Activated naive CD4-positive, alpha-beta T cell treated with Interleukin-2 at 50 U/mL for 16 hours (primary cell): ENCODE measurements around the gene TBL1Y.
A peak's percentile ranks its signal among the peaks of the same experiment; 100 is the strongest.
"Not testable (repeated sequence)": the region's sequence is repeated elsewhere in the genome, so short reads cannot be mapped to it uniquely, and the experiment has no call there.

Source experiments
- DNase-seq: peaks from one replicate; pipeline ENCODE4 v3.0.0-alpha.2; 2020

The TBL1Y gene

DNA sequence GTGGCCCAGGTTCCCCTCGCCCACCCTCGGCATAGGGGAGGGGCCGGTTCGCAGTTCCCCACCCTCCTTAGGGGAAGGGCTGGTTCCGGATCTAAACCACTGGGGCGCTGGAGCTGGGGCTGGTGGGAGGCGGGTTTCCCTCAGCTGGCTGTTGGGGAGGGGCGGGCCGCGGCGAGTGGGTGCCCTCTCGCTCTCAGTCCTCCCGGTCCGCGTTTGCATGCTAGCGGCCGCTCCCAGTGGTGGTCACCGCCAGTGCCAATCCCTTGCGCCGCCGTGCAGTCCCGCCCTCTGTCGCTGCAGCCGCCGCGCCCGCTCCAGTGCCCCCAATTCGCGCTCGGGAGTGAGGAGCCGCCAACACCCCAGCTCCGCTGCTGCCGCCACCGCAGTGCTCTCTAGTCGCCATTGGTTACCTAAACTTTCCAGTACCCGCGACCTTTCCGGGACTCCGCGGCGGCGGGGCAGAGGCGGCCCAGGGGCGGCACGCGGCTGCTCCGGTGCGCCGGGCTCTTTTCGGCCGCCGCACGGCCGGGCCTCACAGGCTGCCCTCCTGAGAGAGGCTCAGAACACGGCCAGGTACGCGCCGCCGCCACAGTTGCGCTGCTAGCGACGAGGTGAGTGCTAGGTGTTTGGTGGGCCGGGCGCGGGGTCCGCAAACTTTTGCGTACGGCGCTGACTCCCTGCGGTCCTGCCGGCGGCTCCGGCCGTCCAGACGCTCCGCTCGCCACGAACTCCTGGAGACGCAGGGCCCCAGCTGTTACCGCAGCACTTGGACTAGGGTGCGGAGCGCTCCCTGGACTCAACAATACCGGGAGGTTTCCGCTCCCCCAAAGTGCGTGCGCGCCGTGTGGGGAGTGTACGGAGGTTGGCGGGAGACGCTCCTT lies at the start of gene TBL1Y:
TBL1Y (plus strand) TSS at position 326 of the 881 bp plus-strand sequence. CDS start 114,388 bp downstream, outside the sequence.
- DNase-seq = no peak

DNA sequence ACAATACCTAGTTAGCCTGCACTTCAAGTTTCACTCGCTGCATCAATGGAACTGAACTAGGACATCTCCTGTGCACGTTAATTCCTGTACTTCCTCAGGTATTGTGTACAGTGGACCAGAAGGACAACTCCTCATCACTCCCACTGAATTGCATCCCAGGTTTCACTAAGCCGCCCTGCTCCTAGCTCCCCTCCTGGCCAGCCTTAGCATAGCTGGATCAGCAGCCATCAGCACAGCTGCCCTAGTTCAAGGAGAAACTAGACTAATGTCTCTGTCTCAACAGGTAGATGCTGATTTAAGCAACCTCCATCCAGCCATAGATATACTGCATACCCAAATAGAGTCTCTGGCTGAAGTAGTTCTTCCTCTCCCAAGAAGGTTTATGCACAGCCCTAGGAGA lies 16.0 kb upstream of the TBL1Y start:
- no peak for DNase-seq

DNA sequence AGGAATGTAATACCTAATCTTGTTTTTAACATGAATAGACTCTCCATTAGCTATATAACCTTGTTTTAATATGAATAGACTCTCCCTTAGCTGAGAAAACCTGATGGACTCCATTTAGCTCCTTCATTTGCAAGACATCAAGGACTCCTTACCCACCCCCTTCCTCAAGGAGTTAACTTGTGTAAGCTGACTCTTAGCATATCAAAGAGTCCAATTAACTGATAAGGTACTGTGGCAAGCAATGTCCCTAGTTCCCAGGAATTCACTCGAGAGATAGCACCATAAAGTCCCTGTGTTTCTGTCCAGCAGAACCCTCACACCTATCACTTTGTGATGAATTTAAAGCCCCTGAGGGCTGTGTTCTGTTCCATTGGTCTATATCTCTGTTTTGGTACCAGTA lies 15.3 kb upstream of the TBL1Y start:
- no peak for DNase-seq

DNA sequence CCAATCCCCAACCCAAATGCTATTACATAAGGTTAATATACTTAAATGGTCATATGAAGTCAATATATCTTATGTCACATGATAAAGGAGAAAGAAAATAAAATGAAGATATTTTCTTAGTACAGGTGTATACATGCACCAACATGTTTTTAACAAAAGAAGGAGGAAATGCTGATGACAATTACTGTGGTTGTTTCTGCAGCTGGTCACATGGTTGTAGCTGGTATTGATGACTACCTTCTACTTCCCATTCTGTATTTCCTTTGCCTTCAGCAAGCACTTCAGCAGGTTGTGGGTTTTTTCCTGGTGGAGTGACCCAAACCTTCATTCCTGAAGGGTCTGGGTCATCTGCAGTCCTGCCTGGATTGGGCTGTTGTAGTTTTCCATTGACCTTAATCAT lies 8.4 kb upstream of the TBL1Y start:
- DNase-seq = not testable (repeated sequence)

DNA sequence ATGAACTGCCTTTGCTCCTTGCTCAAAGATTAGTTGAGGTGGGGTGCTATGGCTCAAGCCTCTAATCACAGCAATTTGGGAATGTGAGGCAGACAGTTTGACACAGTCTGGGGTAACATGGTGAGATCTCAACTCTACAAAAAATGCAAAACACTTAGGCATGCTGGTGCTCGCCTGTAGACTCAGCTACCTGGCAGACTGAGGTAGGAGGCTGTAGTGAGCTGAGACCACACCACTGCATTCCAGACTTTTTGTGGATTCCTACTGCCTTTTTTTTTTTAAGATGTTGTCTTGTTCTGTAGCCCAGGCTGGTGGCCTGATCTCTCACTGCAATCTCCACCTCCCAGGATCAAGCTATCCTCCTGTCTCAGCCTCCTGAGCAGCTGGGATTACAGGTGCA lies 2.9 kb upstream of the TBL1Y start:
- DNase-seq = no peak

DNA sequence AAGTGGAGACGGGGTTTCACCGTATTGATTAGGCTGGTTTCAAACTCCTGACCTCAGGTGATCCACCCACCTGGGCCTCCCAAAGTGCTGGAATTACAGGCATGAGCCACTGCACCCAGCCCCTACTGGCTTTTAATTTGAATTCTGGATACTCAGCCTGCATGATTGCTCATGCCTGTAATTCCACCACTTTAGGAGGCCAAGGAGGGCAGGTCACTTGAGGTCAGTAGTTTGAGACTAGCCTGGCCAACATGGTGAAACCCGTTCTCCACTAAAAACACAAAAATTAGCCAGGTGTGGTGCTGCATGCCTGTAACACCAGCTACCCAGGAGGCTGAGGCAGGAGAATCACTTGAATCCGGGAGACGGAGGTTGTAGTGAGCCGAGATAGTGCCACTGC lies 2.5 kb upstream of the TBL1Y start:
- not testable (repeated sequence) for DNase-seq

DNA sequence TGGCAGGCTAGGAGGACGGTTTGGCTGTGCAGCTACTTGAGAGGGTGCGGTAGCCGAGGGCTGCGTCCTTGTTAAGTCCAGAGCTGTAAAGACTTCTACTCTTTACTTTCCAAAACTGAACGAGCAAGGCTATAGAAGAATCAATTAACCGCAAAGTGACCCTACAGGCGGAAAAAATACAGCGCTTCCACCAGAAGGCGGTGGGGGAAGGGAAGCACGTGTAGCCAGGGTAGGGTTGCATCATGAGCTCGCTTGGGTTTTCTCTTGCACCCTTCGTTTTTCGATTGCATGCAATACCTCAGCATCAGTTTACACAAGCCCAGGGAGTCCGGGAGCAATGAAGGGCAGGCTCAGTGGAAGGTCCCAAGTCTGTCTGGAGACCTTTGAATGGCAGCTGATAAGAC lies 1.4 kb upstream of the TBL1Y start:
- no peak for DNase-seq

DNA sequence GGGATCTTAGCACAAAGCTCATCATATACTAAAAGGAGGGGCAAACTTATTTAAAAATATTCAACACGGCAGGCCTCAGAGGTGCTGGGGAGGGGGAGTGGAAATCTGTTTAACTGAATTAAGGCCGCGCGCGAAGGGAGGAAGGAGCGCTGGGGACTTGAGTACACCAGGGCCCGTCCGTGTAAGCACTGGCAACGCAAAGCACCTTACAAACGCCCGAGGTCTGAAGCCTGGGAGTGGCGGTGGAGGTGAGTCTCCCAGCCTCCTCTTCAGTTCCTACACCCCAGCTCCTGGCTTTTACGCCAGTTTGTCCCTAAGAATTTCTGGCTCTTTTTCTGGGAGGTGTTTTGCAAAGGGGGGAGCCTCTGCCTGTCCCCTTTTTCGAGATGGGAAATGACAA lies 641 bp upstream of the TBL1Y start:
- no peak for DNase-seq

DNA sequence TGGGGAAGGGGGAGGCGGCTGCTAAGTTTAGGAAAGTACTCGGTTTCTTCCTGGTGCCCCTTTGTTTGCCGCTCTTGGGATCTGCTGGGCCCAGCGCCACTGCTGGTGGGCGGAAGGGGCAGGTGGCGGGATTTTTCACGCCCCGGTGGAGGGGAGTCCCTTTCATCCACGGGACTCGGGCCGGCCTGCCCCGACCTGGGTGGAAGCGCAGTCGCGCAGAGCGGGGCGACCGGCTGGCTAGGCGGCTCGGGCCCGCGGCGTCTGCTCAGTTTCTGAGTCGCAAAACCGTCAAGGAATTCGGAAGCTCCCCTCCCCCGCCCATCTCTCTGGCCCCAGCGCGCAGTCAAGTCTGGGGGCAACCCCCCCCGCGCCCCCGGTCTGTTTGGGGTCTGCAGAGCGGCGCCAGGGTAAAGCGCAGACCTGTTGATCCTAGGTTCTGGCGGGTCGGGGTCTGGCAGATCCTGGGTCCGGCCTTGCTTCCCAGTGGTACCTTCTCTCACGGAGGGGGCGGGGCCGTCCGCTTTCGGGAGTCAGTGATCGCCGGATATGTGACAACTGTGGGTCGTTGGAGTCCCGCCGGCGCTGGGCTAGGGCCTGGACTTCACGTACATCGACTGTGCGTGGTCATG lies 870 bp downstream of the TBL1Y start, which contains the start of gene AMELY:
AMELY (minus strand) TSS at position 500 of the 629 bp plus-strand sequence. CDS start 39,144 bp downstream, outside the sequence.
- DNase-seq = no peak

DNA sequence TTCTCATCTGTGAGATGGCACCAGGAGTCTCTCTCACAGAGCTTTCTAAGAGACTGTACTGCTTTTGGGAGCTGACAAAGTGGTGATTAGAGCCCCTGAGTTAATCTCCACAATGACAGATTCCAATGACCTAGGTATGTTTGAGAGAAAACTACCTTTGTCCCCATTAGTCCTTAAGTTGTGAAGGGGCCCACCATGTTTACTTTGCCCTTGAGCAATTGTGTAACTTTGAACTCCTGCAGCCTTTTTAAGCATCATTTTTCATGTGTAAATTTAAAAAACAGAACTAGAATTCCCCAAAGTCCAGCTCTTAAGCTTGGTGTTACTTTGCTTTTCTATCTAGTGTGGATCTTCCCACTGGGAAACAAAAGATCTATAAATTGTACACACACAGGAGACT lies 2.9 kb downstream of the TBL1Y start:
- no peak for DNase-seq

DNA sequence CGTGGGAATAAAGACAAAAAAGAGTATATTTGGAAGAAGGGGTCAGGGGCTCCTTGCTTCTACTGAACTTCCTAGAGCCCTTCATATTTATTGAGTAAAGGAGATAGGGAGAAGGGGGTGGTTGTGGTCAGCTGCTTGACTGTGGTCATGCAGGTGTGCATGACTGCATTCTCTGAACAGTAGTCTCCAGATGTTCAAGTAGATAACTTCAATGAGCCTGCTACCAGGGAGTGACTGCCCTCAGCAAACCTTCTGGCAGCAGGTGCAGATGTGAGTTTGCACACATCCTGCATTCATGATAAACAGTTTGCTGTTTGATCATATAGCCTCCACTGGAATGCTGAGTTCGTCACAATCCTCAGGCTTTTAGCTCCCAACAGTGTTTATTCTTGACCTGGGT lies 10.6 kb downstream of the TBL1Y start:
- no peak for DNase-seq

DNA sequence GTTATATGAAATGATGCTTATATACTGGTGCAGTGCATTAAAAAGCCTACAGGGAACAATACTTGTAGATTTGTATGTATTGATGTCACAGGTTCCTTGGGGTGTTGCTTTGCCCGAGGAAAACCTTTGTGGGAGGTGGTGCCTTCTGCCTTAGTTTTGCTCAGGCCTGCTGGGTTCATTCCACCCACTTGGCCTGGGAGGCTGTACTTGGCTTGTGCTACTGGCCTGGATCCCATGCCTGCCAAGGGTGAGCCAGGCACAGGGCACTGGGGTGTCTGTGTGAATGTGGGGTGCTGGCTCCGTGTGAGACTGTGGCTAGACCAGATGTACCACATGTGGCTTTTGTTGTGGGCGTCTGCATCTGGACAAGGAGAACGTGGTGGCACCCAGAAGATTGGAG lies 17.8 kb downstream of the TBL1Y start:
- DNase-seq = no peak

DNA sequence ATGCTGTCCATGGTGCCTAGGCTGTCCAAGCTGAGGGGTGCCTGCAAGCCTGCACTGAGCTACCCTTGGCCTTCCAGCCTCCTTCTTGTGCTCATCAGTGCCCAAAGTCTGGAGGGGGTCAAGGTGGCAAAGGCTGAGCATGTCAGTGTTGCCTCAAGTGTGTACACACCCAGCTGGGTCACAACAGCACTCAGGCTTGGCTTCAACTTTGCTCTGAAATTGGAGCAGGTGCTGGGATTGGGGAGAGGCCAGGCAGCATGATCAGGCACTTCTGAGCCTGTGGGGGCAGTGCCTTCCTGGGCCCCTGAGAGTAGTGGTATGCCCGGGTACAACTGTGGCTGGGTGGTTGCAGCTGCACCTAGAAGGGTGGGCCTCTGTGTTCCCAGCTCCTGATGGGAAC lies 18.7 kb downstream of the TBL1Y start:
- DNase-seq = no peak

DNA sequence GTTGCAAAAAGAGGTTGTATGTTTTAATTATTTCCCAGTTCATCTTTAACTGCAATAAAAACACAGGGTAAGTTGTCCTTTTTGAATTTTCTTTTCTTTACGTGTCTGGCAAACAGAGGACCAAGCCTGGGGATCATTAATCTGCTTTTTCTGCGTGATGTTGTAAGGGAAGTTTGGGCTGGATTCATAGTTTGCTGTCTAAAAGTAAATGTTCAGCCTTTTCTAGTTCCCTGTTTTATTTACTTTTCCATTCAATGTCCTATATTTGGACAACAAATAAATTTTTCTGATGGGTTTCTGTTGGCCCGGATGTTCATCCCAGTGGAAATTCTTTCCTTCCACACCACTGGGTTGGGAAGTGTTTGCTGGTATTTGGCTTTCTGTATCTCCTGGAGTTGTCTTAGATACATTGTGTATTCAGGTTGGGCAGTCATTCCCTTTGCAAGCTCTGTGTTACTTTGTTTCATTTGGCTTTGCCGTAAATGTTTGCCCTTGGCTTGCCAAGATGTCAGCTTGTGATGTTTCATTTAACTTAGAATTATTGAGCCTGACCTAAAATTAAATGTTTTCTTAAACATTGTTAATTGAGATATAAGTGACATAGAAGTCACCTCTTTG lies 21.4 kb downstream of the TBL1Y start:
- DNase-seq = no peak

DNA sequence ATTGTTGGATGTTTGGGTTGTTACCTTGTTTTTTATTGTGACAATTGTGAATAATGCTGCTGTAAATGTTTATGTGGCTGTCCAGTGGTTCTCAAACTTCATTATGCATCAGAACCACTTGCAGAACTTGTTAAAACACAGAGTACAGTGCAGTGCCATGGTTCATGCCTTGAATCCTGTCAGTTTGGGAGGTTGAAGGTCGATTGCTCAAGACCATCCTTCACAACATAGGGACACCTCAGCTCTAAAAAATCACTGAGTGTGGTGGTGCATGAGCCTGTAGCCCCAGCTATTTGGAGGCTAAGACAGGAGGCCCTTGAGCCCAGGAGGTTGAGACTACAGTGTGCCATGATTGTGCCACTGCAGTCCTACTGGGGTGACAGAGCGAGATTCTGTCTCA lies 25.0 kb downstream of the TBL1Y start:
- no peak for DNase-seq

DNA sequence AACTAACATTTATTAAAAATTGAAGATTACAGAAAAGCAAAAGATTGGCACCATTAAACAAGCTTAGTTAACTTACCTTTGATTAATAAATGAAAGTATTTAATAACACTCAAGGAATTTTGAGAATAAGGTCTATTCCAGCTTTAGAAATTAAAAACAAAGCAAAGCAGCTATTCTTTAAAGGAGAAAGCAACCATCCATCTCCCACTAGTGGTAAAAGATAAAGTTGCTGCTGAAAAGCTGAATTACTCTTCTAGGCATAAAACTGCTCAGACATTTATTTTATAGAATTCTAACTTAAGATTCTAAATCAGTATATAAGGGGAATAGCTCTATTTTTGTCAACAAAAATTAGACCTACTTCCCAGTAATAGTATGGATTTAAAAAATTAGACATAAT lies 37.2 kb downstream of the TBL1Y start:
- no peak for DNase-seq

DNA sequence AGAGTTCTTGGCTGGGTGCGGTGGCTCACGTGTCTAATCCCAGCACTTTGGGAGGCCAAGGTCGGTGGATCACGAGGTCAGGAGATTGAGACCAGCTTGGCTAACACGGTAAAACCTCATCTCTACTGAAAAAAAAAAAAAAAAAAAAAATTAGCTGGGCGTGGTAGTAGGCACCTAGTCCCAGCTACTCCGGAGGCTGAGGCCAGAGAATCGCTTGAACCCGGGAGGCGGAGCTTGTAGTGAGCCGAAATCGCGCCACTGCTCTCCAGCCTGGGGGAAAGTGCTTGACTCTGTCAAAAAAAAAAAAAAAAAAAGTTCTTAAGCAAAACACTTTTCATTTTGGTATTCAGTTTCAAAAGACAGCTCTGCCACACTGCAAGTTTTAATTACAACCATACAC lies 37.9 kb downstream of the TBL1Y start:
- DNase-seq = no peak

DNA sequence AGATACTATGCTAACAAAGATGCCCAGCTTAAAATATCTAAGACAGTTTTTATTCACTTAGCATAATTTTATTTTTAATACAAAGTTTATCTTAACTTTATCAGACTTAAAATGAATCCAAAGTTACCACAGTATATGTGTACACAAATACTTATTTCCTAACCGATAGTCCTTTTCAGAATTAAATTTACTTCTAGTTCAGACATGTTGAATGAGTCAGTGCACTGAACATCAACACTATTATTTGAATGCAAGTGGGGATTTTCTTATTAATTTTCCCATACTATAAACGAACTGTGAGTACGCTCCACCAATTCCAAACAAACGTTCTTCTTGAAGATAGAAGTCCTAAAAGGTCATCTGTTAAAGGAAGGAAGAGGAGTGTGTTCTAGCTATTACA lies 39.5 kb downstream of the TBL1Y start:
- no peak for DNase-seq

DNA sequence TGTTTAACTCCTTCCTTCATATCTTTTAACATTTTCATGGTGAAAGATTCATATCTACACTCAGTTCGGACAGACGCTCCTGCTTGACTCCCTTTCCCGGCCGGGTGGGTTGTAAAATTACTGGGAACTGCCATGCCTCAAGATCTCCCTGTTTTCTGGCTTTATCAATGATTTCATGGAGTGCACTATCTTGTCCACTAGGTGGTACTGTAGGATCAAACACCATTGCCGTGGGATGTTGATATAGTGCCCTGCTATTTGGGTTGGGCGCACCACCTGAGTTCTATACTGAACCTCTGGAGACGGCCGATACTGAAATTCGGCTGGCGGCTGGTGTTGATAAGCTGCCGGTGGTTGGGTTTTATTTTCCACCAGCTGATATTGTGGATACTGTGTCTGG lies 54.2 kb downstream of the TBL1Y start:
- peak; percentile 6 for DNase-seq

DNA sequence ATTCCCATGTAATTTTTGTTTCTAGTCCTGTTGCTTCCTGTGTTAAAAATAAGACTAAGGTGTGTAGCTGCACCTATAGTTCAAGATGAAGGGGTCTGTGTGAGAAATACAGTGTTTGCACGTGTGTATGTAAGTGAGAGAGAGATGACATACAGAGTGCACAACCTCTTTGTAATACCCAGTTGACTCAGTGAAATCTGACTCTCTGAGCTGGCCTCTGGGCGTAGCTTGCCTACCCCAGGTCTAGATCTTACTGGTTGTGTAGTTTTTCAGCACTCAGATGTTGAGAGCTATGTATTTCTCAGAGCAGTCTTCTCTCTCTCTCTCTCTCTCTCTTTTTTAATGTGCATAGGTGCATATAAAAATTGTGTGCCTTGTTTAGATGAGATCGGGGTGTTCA lies 56.0 kb downstream of the TBL1Y start:
- no peak for DNase-seq

DNA sequence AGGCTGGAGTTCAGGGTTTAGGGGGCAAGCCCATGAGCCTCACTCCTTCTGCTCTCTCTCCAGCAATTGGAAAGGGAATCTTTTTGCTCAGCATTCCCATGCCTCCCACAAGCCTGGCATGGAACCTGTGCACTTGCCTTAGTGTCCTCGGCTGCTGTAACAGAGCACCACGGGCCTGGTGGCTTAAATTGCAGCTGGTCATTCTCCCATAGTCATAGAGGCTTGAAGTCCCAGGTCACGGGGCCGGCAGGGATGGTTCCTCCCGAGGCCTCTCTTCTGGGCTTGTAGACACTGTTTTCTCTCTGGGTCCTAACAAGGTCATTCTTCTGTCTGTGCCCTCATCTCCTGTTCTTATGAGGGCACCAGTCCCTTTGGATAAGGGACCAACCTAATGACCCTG lies 57.2 kb downstream of the TBL1Y start:
- no peak for DNase-seq

DNA sequence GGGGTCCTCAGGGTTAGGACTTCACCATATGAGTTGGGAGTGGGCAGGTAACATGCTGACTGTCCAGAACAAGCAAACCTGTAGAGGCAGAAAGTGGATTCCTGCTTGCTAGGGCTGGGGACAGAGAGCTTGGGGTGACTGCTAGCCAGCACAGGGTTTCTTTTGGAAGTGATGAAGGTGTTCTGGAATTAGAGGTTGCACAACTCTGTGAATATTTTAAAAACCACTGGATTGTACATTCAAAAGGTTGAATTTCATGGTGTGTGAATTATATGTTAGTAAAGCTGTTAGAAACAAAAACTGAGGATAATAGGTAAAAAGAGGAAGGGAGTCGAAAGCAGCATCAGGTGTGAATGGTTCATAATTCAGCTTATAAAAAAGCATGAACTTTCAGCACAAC lies 57.7 kb downstream of the TBL1Y start:
- no peak for DNase-seq

DNA sequence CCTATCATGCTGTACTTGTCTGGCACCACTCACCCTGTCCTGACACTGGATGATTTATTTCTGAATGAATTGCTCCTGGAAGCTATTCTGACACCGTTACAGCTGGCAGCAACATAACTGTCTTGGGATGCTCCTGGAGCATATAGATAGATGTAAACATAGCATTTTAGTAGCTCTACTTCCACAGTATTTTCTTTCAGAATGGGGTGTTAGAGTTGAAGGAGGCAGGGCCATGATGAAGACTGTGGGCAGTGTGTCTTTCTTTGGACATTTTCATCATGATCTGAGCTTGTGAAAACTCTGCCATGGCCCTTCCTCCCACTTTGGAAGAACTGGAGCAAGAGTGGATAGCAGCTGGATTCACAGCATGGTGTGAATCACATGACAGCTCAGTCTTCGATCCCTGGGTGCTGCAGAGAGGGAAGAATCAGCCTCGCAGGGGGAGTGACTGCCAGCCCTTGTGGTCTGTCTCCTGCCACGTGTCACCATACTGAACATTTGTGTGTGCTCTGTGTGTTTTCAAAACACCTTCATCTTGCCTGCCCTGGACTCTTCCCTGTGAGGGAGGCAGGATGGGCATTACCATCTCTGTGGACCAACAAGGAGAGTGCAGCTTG lies 61.9 kb downstream of the TBL1Y start:
- no peak for DNase-seq

DNA sequence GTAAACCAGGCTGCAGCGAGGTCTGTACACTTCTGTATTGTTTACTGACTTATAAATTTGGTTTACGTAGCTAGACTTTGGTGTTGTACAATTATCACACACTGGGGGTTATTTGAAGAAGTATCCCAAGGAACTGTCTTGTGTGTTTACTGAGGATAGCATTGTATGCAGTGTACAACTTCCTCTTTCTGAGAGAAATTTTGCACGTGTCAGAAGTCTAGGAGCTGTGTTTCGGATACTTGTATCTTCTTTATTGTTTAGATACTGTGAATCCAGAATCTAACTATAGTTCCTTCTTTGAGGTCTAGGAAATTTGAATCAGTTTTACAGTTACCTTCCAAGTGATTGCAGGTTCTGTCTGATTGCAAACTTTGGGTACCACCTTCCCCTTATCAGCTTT lies 64.5 kb downstream of the TBL1Y start:
- DNase-seq = no peak
